ENCODE results near the gene SNCB. TPM values are rescaled to one million over a fixed set of nuclear protein-coding genes. Genes with fewer than 3 reads are reported as not detected.
"Not testable (repeated sequence)": the region's sequence is repeated elsewhere in the genome, so short reads cannot be mapped to it uniquely, and the experiment has no call there.

SNCB gene
- total and polyA plus RNA-seq, 9 donors: 0.13 TPM; not detected in 8

- no peaks in the 10 kb centered on the region for H3K36me3 ChIP-seq
- no peaks in the 10 kb centered on the region for H3K9me3 ChIP-seq
- TF ChIP-seq POLR2A (IDR thresholded peaks at IDR 0.05) (no peak), EP300 (IDR thresholded peaks at IDR 0.05) (no peak)
- TF ChIP-seq, protein P1, sequence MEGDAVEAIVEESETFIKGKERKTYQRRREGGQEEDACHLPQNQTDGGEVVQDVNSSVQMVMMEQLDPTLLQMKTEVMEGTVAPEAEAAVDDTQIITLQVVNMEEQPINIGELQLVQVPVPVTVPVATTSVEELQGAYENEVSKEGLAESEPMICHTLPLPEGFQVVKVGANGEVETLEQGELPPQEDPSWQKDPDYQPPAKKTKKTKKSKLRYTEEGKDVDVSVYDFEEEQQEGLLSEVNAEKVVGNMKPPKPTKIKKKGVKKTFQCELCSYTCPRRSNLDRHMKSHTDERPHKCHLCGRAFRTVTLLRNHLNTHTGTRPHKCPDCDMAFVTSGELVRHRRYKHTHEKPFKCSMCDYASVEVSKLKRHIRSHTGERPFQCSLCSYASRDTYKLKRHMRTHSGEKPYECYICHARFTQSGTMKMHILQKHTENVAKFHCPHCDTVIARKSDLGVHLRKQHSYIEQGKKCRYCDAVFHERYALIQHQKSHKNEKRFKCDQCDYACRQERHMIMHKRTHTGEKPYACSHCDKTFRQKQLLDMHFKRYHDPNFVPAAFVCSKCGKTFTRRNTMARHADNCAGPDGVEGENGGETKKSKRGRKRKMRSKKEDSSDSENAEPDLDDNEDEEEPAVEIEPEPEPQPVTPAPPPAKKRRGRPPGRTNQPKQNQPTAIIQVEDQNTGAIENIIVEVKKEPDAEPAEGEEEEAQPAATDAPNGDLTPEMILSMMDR (IDR thresholded peaks at IDR 0.05): no peak
- peaks cover 4% of the 10 kb centered on the region for H3K4me1 ChIP-seq (ENCODE audit: insufficient read depth)
- intact Hi-C loops (cut with DNase I): no loop called here
- no peak for DNase-seq
- peaks cover 2% of the 10 kb centered on the region for H3K27me3 ChIP-seq
- WGBS, 3 donors: 90 to 93% (median 90%) methylated on average over 3 to 4 of the region's 4 CpGs
- H3K4me3 ChIP-seq: no peak overlapping the region
- H3K27ac ChIP-seq: no peak overlapping the region
Observed at GRCh38 chr5:176608142-176608705, 22.1 kb downstream of the SNCB start.

DNA sequence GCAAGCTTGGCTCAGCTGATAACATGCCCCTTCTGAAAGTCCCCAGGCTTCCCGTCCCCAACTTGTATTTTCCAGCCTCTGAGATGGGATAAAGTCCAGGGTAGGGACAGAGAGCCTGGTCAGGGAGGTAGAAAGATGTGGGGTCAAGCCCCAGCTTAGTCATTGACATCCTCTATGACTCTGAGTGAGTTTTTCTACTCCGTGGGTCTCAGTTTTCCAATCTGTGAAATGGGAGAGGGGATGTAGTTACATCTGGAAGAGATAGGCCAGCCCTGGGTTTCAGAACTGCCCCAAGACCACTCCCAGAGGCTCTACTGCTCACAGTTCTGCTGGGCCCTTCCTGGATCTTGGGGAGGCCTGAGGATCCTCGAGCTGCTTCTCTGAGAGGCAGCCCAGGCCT is 23.5 kb downstream of the SNCB start:
- Histone ChIP-seq H3K9me3 (no peaks in the 10 kb centered on the region), H3K27ac (no peak overlapping the region), H3K4me3 (no peak overlapping the region), H3K27me3 (peaks cover 2% of the 10 kb centered on the region), H3K4me1 (ENCODE audit: insufficient read depth) (peaks cover 4% of the 10 kb centered on the region), H3K36me3 (no peaks in the 10 kb centered on the region)
- no peak for DNase-seq
- 83 to 86% (median 85%) methylated on average over 3 of the region's 3 CpGs for WGBS, 3 donors
- intact Hi-C loops (cut with DNase I): no loop called here
- no peak for TF ChIP-seq POLR2A (IDR thresholded peaks at IDR 0.05)

GRCh38 chr5:176606032-176606431 is 24.3 kb downstream of the SNCB start:
- TF ChIP-seq, protein P1 (IDR thresholded peaks at IDR 0.05): no peak
- intact Hi-C loops (cut with DNase I): no loop called here

DNA sequence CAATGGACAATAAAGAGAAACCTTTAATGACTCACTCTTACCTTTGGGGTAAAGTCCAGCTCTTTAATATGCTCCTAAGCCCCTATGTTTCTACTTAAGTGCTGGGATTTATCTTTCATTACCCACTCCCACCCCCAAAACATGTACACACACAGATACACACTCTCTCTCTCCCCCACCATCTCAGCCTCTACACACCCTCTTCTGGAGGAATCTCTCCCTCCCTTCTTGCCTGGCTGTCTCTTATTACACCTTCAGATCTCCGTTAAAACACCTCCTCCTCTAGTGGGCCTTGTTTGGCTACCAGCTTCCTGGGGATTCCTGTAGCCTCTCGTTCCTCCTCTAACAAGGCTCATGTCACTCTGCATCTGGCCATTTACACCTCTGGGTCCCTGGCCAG is 27.2 kb downstream of the SNCB start:
- 16 to 25% (median 19%) methylated on average over 2 of the region's 2 CpGs for WGBS, 3 donors
- Histone ChIP-seq H3K36me3 (no peaks in the 10 kb centered on the region), H3K27me3 (no peaks in the 10 kb centered on the region), H3K4me3 (no peak overlapping the region), H3K4me1 (ENCODE audit: insufficient read depth) (no peaks in the 10 kb centered on the region), H3K27ac (no peak overlapping the region), H3K9me3 (no peaks in the 10 kb centered on the region)
- TF ChIP-seq EP300 (IDR thresholded peaks at IDR 0.05): no peak
- TF ChIP-seq, protein P1 (IDR thresholded peaks at IDR 0.05): no peak
- no peak for TF ChIP-seq POLR2A (IDR thresholded peaks at IDR 0.05)
- intact Hi-C loops (cut with DNase I): no loop called here
- no peak for DNase-seq

More at GRCh38 chr5:176606032-176606431, 24.3 kb downstream of the SNCB start:
- no peak overlapping the region for H3K4me3 ChIP-seq
- peaks cover 2% of the 10 kb centered on the region for H3K27me3 ChIP-seq
- no peaks in the 10 kb centered on the region for H3K36me3 ChIP-seq
- WGBS, 3 donors: 36 to 43% (median 37%) methylated on average over 3 of the region's 3 CpGs
- no peak for DNase-seq
- H3K4me1 ChIP-seq (ENCODE audit: insufficient read depth): peaks cover 4% of the 10 kb centered on the region
- H3K9me3 ChIP-seq: no peaks in the 10 kb centered on the region
- H3K27ac ChIP-seq: no peak overlapping the region

DNA sequence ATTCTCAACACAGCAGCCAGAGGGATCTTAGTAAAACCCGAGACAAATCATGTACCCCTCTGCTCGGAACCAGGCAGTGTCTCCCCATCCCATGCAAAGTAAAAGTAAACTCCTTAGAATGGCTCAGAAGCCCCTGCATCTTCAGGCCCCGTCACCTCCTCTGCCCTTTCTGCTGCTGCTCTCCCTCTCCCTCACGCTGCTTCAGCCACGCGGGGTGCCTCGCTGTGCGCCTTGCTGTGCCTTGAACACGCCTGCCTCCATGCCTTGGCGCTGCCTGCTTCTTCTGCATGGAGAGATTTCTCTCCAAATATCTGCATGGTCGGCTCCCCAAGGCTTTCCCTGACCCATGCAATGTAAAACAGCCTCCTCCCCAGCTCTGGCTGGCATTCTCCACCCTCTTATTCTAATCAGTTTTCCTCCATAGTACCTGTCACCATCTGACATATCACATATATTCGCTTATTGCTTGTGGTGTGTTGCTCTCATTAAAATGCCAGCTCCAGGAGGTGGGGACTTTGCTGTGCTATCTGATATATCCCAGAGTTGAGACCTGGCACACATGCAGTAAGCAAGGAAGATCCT is 28.3 kb downstream of the SNCB start:
- WGBS, 3 donors: 63 to 74% (median 73%) methylated on average over 12 of the region's 12 CpGs
- intact Hi-C loops (cut with DNase I): no loop called here

GRCh38 chr5:176599749-176600430 is 30.4 kb downstream of the SNCB start:
- intact Hi-C loops (cut with DNase I); H3K9me3 ChIP-seq; DNase-seq; H3K4me1 ChIP-seq (ENCODE audit: insufficient read depth); H3K27ac ChIP-seq; H3K36me3 ChIP-seq; H3K27me3 ChIP-seq; H3K4me3 ChIP-seq: not testable (repeated sequence)
- 87 to 90% (median 90%) methylated on average over 18 to 19 of the region's 19 CpGs for WGBS, 3 donors

More for the DNA sequence above, 28.3 kb downstream of the SNCB start:
- no peaks in the 10 kb centered on the region for H3K27me3 ChIP-seq
- no peaks in the 10 kb centered on the region for H3K36me3 ChIP-seq
- no peak overlapping the region for H3K4me3 ChIP-seq
- no peak for TF ChIP-seq EP300 (IDR thresholded peaks at IDR 0.05)
- TF ChIP-seq, protein P1 (IDR thresholded peaks at IDR 0.05): no peak
- TF ChIP-seq POLR2A (IDR thresholded peaks at IDR 0.05): no peak
- DNase-seq: no peak
- no peak overlapping the region for H3K27ac ChIP-seq
- H3K4me1 ChIP-seq (ENCODE audit: insufficient read depth): no peaks in the 10 kb centered on the region
- H3K9me3 ChIP-seq: no peaks in the 10 kb centered on the region

All from ovary (tissue), 9 donors.